NCI-H1417 treated with DMSO at 0.1 percent for 48 hours (cell line): ENCODE data around the gene ZC3H12C.
"Not testable (repeated sequence)": the region's sequence is repeated elsewhere in the genome, so short reads cannot be mapped to it uniquely, and the experiment has no call there.

Experiments
- DNase-seq: peaks from one replicate; lab custom pipeline; 2025; lab: John Stamatoyannopoulos, UW

Gene ZC3H12C

DNA sequence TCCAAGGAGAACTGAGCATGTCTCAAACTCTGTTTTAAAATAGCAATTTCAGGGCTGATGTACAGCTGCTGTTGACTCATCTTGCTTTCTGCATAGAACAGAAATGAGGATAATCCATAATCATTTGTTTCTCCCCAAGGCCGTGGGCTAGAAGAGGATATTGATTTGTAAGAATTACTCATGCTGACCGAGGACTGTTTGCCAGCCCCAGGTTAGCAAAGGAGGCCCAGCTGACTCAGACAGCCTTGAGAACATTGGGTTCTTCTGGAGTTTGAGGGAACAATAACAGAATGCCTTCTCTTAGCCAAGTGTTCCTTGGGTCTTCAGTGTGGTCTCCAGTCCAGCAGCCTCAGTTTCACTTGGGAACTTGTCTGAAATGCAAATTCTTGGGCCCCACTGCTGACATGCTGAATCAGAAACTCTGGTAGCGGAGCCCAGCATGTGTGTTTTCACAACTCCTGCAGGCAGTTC lies 92.0 kb downstream of the ZC3H12C start:
- DNase-seq = no peak

DNA sequence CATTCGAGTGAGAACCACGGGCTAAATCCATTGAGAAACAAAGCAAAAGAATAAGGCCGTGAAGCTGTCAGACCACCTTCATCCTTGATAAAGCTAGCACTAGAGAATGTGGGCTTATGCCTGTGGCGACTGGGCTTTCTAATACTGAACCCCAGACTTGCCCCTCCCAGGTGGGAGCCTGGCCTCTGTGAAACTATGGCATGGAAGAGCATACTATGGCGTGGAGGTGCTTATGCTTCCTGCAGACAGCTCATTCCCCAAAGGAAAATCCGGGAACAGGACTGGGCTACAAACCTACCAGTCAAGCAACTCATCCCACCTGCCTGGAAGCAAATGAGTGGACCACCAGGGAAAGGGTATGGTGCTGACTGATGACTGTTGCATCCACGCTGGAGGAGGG lies 92.4 kb downstream of the ZC3H12C start:
- no peak for DNase-seq

DNA sequence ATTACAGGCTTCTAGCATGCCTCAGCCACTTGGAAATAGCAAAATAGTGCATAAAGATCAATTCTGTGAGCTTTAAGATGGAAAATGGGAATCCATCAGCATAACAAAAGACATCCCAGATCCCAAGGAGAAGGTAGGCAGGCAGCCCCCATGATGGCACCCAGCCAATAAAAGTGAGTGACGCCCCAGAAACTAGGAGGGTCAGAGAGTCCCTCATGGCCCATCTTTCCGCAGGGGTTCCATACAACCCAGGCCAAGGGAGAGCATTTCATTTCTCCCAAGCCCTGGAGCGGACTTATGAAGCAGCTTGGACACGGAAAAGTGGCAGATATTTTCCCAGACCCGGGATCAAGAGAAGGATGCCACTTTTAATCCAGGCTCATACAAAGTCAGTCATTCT lies 93.3 kb downstream of the ZC3H12C start:
- no peak for DNase-seq

DNA sequence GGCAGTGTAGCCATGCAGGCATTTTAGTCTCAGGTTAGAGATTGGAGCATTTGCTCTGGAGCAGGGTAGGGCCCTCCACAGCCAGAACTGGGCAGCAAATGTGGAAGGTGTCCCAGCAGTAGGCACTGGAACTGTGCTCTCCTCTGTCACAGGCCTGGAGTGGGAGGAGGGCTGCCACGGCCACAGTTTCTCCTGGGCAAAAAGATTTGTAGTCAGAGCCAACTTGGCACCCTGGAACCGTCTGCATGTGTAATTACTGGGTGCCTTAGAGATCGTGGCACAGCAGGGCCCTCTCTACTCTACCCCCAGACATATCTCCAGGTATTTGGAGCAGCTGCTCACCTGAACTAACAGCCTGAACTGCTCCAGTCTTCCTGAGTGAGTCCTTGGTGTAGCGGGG lies 93.7 kb downstream of the ZC3H12C start:
- no peak for DNase-seq

- no peak for DNase-seq
Measured at GRCh38 chr11:110187731-110188130, 94.5 kb downstream of the ZC3H12C start.

DNA sequence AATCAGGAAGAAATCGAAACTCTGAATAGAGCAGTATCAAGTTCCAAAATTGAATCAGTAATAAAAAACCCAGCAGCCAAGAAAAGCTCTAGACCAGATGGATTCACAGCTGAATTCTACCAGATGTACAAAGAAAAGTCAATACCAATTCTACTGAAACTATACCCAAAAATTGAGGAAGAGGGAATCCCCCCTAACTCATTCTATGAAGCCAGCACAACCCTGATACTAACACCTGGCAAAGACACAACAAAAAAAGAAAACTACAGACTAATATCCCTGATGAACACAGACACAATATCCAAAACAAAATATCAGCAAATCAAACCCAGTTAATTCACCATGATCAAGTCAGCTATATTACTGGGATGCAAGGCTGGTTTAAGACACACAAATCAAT lies 97.7 kb downstream of the ZC3H12C start:
- DNase-seq = no peak

DNA sequence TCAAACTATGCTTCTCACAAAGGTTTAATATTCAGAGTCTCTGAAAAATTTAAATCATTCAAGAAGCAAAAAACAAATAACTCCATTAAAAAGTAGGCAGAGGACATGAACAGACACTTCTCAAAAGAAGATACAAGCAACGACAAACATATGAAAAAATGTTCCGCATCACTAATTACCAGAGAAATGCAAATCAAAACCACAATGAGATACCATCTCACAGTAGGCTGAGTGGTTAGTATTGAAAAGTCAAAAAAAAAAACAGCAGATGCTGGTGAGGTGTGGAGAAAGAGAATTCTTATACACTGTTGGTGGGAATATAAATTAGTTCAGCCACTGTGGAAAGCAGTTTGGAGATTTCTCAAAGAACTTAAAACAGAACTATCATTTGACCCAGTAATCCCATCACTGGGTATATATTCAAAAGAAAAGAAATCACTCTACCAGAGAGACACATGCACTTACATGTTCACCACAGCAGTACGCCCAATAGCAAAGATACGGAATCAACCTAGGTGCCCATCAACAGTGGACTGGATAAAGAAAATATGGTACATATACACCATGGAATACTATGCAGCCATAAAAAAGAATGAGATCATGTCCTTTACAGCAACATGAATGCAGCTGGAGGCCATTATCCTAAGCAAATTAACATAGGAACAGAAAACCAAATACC lies 99.6 kb downstream of the ZC3H12C start:
- not testable (repeated sequence) for DNase-seq

GRCh38 chr11:110194211-110194766 lies 101.1 kb downstream of the ZC3H12C start:
- not testable (repeated sequence) for DNase-seq

DNA sequence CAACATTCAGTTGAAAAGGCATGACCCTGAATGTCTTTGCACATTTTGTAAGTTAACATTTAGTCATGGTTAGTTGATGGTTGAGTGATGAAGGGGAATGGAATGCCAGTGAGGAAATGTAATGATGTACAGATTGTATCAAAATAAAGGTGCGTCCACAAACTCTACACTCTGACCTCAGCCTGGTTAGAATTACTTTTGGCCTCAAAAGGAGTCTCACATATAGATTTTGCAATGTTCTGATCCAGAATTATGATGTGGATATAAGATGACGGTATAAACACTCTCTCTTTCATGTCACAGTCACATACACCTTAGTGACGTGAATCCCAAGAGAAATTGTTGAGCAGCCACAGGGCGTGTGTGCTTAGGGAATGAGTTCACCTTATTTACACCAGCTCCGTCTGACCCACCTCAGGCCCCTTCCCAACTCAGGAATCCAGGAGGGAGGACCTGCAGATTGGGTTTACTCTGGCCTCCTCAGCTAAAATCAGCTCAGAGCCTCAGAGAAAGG lies 103.1 kb downstream of the ZC3H12C start:
- no peak for DNase-seq

- DNase-seq = no peak
Measured at GRCh38 chr11:110196884-110197420, 103.8 kb downstream of the ZC3H12C start.

- DNase-seq = no peak
Measured at GRCh38 chr11:110198031-110198729, 105.0 kb downstream of the ZC3H12C start.

GRCh38 chr11:110199184-110199981 lies 106.2 kb downstream of the ZC3H12C start:
- DNase-seq = no peak

GRCh38 chr11:110200241-110200640 lies 107.0 kb downstream of the ZC3H12C start:
- no peak for DNase-seq

DNA sequence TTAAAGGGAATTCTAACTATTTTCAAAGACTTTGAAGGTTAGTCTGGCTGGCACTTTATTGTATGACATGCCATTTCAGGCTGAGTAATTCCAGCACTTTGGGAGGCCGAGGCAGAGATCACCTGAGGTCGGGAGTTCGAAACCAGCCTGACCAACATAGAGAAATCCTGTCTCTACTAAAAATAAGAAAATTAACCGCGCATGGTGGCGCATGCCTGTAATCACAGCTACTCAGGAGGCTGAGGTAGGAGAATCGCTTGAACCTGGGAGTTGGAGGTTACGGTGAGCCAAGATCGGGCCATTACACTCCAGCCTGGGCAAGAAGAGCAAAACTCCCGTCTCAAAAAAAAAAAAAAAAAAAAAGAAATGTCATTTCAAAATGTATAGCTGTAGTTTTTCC lies 107.6 kb downstream of the ZC3H12C start:
- DNase-seq = no peak

GRCh38 chr11:110207123-110207522 lies 113.9 kb downstream of the ZC3H12C start:
- DNase-seq = no peak

DNA sequence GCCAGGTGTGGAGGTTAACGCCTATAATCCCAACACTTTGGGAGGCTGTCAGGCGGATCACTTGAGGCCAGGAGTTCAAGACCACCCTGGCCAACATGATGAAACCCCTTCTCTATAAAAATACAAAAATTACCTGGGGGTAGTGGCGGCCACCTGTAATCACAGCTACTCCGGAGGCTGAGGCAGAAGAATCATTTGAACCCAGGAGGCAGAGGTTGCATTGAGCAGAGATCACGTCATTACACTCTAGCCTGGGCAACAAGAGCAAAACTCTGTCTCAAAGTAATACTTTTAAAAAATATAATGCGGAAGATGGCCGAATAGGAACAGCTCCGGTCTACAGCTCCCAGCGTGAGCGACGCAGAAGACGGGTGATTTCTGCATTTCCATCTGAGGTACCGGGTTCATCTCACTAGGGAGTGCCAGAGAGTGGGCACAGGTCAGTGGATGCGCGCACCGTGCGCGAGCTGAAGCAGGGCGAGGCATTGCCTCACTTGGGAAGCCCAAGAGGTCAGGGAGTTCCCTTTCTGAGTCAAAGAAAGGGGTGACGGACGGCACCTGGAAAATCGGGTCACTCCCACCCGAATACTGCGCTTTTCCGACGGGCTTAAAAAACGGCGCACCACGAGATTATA lies 115.6 kb downstream of the ZC3H12C start:
- not testable (repeated sequence) for DNase-seq

GRCh38 chr11:110209313-110209694 lies 116.1 kb downstream of the ZC3H12C start:
- DNase-seq = not testable (repeated sequence)

GRCh38 chr11:110217223-110217877 lies 124.2 kb downstream of the ZC3H12C start:
- no peak for DNase-seq

DNA sequence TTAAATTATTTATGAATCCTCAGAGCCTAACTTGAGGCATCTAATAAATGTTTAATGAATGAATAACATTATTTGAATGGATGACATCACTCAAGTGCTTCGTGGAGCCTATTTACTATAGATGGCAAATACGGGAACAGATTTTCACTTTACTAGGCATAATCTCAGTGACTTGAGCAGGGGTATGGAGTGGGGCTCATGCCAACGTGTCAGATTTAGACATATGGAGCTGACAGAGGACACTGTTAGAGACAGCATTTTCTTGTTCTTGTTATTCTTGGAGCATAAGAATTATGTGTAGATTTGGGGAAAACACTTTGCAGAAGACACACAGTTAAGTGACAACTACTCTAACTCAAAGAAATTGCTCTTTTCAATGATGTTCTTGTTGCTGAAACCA lies 124.7 kb downstream of the ZC3H12C start:
- no peak for DNase-seq

DNA sequence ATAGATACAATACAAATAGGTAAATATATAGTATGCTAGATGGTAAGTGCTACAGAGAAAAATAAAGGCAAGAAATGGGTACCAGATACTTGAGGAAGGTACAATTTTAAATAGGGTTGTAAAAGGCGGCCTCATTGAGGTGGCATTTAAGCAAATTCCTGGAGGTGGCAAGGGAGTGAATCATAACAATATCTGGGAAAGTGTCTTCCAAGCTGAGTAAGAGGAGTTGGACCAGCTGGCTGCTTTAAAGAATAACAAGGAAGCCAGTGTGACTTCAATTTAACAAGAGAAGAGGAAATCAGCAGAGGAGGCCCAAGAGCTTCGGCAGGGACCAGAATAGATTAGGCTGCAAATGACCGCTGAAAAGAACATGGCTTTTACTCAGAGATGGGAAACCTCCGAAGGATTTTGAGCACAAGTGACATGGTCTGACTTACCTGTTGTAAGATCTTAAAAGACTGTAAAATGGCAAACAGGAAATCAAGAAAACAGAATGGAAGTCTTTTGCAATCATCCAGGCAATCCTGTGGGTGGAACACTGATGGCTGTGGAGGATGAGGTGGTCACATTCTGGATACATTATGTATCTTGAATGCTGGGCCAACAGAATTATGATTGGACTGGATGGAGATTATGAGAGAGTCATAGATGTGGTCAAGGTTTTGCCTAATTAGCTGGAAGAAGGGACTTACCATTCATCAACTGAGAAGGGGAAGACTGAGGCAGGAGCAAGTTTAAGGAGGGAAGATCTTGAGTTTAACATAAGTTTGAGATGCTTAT lies 126.0 kb downstream of the ZC3H12C start:
- no peak for DNase-seq
